Measurements from ENCODE around the gene SCUBE3. TPM values are rescaled to one million over a fixed set of nuclear protein-coding genes. Genes with fewer than 3 reads are reported as not detected.

The SCUBE3 gene
- total and polyA plus RNA-seq, 9 of the 15 experiments (the other 6 are each of a cell fraction or from before 2014, with no cell fraction given): 0.01 to 0.11 TPM; not detected in 7

DNA sequence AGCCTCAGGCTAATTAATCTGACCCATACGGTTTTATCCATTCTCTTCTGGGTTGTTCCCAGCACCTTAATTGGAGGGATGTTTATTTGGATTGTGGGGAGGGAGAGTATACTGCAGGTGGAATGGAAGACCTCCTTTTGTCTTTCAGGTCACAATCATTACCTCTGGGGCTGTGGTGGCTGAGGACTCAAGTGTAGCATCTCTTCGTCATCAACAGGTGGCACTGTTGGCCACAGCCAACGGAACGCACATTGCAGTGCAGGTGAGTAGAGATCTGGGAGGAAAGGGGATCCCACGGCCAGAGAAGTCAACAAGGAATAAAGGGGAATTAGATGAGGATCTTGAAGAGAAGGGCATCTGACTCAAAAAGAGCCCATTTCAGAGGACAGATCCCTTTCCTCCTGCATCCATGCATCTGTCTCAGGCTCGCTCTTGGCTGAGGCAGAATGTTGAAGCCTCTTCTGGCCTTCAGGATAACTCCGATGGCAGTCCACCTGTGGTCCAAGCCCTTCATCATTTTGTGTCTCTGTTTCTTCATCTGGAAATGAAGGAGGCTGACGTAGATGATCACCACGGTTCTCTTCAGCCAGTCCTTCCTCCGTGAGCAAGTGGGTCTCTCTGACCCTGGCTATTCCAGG is 80.7 kb downstream of the SCUBE3 start (continued):
- TF ChIP-seq E2F8 (IDR thresholded peaks at IDR 0.05; ENCODE audit: low read depth, partially characterized antibody): peak; percentile 38
- TF ChIP-seq ETV6 (IDR thresholded peaks at IDR 0.05; ENCODE audit: borderline replicate concordance in 1 of 2, low read depth in 2 of 2, low read length in 1 of 2): no peak
- no peak for TF ChIP-seq ETV6 (CRISPR knock-in tag; IDR thresholded peaks at IDR 0.05; ENCODE audit: borderline replicate concordance)
- TF ChIP-seq RCOR1 (IDR thresholded peaks at IDR 0.05; ENCODE audit: borderline replicate concordance in 1 of 2, low read depth in 2 of 2, low read length in 2 of 2): peak in 1 of 2 experiments; percentile 17; a peak in 1 of 4 replicates
- no peak for TF ChIP-seq SNRNP70 (optimal IDR thresholded peaks at IDR 0.05; ENCODE audit: low read depth, low read length)
- TF ChIP-seq, protein P1, sequence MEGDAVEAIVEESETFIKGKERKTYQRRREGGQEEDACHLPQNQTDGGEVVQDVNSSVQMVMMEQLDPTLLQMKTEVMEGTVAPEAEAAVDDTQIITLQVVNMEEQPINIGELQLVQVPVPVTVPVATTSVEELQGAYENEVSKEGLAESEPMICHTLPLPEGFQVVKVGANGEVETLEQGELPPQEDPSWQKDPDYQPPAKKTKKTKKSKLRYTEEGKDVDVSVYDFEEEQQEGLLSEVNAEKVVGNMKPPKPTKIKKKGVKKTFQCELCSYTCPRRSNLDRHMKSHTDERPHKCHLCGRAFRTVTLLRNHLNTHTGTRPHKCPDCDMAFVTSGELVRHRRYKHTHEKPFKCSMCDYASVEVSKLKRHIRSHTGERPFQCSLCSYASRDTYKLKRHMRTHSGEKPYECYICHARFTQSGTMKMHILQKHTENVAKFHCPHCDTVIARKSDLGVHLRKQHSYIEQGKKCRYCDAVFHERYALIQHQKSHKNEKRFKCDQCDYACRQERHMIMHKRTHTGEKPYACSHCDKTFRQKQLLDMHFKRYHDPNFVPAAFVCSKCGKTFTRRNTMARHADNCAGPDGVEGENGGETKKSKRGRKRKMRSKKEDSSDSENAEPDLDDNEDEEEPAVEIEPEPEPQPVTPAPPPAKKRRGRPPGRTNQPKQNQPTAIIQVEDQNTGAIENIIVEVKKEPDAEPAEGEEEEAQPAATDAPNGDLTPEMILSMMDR (IDR thresholded peaks at IDR 0.05 in 2 of 3, conservative IDR thresholded peaks at IDR 0.05 in 1 of 3; ENCODE audit: insufficient read depth in 2 of 3, low read depth in 1 of 3, low read length in 3 of 3): peak; percentile 88 to 96 (median 91)
- TF ChIP-seq SMAD2 (IDR thresholded peaks at IDR 0.05; ENCODE audit: low read depth, low read length): no peak
- peak; percentile 64 for TF ChIP-seq CTBP1 (IDR thresholded peaks at IDR 0.05; ENCODE audit: borderline replicate concordance)
- TF ChIP-seq FOXK2 (conservative IDR thresholded peaks at IDR 0.05 in 1 of 2, IDR thresholded peaks at IDR 0.05 in 1 of 2; ENCODE audit: low read depth in 2 of 2): 0 out of 4 replicates have a peak, but pooled peaks of 1 of the 2 experiments have one; percentile 27
- no peak for TF ChIP-seq ZNF165 (CRISPR knock-in tag; IDR thresholded peaks at IDR 0.05; ENCODE audit: borderline replicate concordance)
- TF ChIP-seq PHB2 (IDR thresholded peaks at IDR 0.05; ENCODE audit: low read depth): no peak
- no peak for TF ChIP-seq MED1 (CRISPR knock-in tag; IDR thresholded peaks at IDR 0.05; ENCODE audit: borderline replicate concordance)
- peak in 1 of 2 experiments; percentile 61; a peak in 1 of 4 replicates for TF ChIP-seq FOXA3 (CRISPR knock-in tag; conservative IDR thresholded peaks at IDR 0.05 in 1 of 2, IDR thresholded peaks at IDR 0.05 in 1 of 2)
- TF ChIP-seq SMAD3 (CRISPR knock-in tag; conservative IDR thresholded peaks at IDR 0.05): 0 out of 2 replicates have a peak, but pooled peaks have one; percentile 2
- TF ChIP-seq XRCC5 (IDR thresholded peaks at IDR 0.05; ENCODE audit: low read depth, low read length): 0 out of 2 replicates have a peak, but pooled peaks have one; percentile 58
- TF ChIP-seq EHMT2 (IDR thresholded peaks at IDR 0.05): peak; percentile 81
- TF ChIP-seq THAP7 (CRISPR knock-in tag; IDR thresholded peaks at IDR 0.05): no peak
- TF ChIP-seq CREM (IDR thresholded peaks at IDR 0.05; ENCODE audit: low read depth): peak; percentile 89
- TF ChIP-seq CBX3 (IDR thresholded peaks at IDR 0.05; ENCODE audit: borderline replicate concordance in 1 of 2, low read length in 2 of 2): peak in 1 of 2 experiments; percentile 59; a peak in 1 of 3 replicates
- TF ChIP-seq NR1H2 (CRISPR knock-in tag; IDR thresholded peaks at IDR 0.05): no peak
- TF ChIP-seq ZEB2 (IDR thresholded peaks at IDR 0.05): peak; percentile 57; the same call in 1 of the 2 replicates
- TF ChIP-seq MYC (IDR thresholded peaks at IDR 0.05; ENCODE audit: low read depth, low read length): peak; percentile 21; the same call in 1 of the 2 replicates
- TF ChIP-seq MYC (CRISPR knock-in tag; IDR thresholded peaks at IDR 0.05; ENCODE audit: borderline replicate concordance, low read depth): no peak
- no peak for TF ChIP-seq ZNF431 (CRISPR knock-in tag; IDR thresholded peaks at IDR 0.05)
